H54 (cell line): ENCODE measurements around the gene IRAK1.

Experiments
- DNase-seq: peaks from one replicate; pipeline ENCODE4 v3.0.0; 2011; ENCODE audit warnings: low spot score, mixed read lengths; ENCODE audit not compliant: insufficient read length
- FAIRE-seq: peaks from 3 replicates; lab custom pipeline; 2011; peaks lifted over from hg19 to GRCh38; lab: Jason Lieb, UNC
- POLR2A ChIP-seq: IDR thresholded peaks from 2 replicates; pipeline ENCODE4 v1.6.1; 2011; ENCODE audit warnings: low read depth, mild to moderate bottlenecking, low read length

IRAK1 gene

GRCh38 chrX:154032653-154033052 is 13.0 kb upstream of the IRAK1 start:
- FAIRE-seq (no peak), DNase-seq (no peak)
- no peak for TF ChIP-seq POLR2A

GRCh38 chrX:154032160-154032559 is 12.5 kb upstream of the IRAK1 start:
- no peak for FAIRE-seq
- no peak for DNase-seq

GRCh38 chrX:154030715-154031305 is 11.1 kb upstream of the IRAK1 start:
- DNase-seq, result no peak
- TF ChIP-seq POLR2A, result no peak
- FAIRE-seq, result no peak

More at GRCh38 chrX:154032160-154032559, 12.5 kb upstream of the IRAK1 start:
- no peak for TF ChIP-seq POLR2A

DNA sequence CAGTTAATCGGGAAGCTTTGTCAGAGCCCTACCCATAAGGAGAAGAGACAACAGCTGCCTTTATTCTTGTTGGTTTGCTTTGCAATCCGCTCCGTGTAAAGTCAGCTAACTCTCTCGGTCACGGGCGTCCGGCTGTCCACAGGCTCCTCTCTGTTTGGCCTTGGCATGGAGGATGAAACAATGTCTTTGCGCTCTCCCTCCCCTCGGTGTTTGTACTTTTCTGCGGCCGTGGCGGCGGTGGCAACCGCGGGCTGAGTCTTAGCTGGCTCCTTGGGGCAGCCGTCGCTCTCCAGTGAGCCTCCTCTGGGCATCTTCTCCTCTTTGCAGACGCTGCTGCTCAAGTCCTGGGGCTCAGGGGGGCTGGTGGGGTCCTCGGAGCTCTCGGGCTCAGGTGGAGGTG is 10.6 kb upstream of the IRAK1 start:
- no peak for TF ChIP-seq POLR2A
- DNase-seq, result no peak
- FAIRE-seq, result no peak

DNA sequence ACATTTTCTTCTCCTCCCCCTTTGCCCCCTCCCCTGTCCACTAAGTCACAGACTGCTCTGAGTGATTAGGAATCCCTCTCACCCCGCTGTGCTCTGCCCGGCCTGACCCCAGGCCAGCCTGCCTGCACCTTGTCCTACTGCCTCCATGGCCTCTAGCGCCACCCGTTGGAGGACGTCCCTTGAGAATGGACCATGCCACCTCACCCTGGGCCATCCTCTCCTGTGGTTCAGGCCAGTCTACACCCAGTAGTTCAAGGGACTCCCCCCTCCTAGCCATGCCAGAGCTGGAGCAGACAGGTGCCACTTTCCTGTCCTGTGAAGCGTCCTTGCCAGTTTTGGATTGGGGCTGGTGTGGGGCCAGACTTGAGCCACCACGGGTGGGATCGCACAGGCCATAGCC is 9.7 kb upstream of the IRAK1 start:
- DNase-seq, result no peak
- no peak for FAIRE-seq
- no peak for TF ChIP-seq POLR2A

- no peak for FAIRE-seq
- no peak for TF ChIP-seq POLR2A
These were observed 8.9 kb upstream of the IRAK1 start for GRCh38 chrX:154028502-154029184.

DNA sequence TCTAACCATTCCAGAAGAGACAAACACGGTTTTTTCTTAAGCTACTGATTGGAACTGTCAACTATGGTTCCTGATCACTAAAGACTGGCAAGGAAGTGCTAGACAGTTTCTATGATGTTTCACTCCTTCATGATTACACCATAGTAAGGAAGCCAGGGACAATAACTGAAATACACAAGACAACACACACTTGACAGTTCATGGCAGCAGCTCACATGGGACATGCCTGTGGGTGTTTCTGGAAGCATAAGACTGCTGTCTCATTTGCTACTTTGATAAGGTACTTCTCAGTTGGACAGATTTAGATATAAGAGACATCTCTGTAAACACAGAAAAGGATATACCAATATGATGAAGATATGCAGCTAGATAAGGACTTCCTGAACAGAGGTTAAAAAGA is 8.3 kb upstream of the IRAK1 start:
- DNase-seq (no peak), FAIRE-seq (no peak)
- no peak for TF ChIP-seq POLR2A

More at GRCh38 chrX:154028502-154029184, 8.9 kb upstream of the IRAK1 start:
- no peak for DNase-seq

DNA sequence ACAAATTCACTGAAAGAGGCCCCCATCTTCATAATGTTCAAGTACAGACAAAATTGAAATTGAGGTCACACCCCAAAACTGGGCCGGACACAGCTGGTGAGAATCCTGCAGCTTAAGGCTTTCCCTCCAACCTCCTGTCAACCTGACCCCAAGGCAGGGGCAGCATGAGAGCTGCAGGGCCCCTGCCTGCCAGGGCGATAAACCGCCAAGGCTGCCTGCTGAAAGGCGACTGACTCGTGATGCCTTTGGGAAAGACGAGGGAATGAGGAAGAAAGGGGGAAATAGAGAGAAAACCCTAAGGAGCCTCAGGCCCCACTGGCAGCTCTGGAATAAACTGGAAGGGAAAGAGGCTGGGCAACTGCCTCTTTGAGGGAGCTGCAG is 7.3 kb upstream of the IRAK1 start:
- DNase-seq (no peak), FAIRE-seq (no peak)
- TF ChIP-seq POLR2A, result no peak

- no peak for TF ChIP-seq POLR2A
These were observed 6.7 kb upstream of the IRAK1 start for GRCh38 chrX:154026136-154027021.

GRCh38 chrX:154025230-154025629 is 5.5 kb upstream of the IRAK1 start:
- no peak for TF ChIP-seq POLR2A
- no peak for FAIRE-seq
- no peak for DNase-seq

More at GRCh38 chrX:154026136-154027021, 6.7 kb upstream of the IRAK1 start:
- DNase-seq (no peak), FAIRE-seq (no peak)

DNA sequence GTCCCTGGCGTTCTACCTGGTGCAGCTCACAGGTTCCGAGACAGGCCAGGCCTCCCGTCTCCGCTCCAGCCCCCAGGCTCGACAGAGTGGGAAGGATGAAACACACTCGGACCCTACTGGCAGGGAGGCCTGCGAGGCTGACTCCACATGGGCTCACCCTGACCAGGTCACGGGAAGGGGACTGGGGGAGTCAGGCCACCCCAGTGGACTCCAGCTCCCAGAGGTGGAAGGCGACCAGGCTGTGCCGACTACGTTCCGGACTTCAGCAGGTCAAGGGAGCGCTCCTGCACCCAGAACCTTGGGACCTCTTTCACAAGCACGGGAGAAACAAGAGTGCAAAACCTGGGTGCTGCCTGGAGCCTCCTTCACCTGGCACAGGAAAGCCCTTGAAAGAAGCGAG is 4.6 kb upstream of the IRAK1 start:
- DNase-seq (no peak), FAIRE-seq (no peak)
- no peak for TF ChIP-seq POLR2A

- TF ChIP-seq POLR2A, result no peak
- FAIRE-seq (no peak), DNase-seq (no peak)
These were observed 3.7 kb upstream of the IRAK1 start for GRCh38 chrX:154023276-154024000.

- no peak for DNase-seq
- TF ChIP-seq POLR2A, result no peak
- FAIRE-seq, result no peak
These were observed 2.4 kb upstream of the IRAK1 start for GRCh38 chrX:154022108-154022507.
